Fibroblast of villous mesenchyme (primary cell): ENCODE data around the gene HCRTR1. TPM values are rescaled to one million over a fixed set of nuclear protein-coding genes. Genes with fewer than 3 reads are reported as not detected.
A peak's percentile ranks its signal among the peaks of the same experiment; 100 is the strongest.

ENCODE experiments used
- DNase-seq: peaks from one replicate; pipeline ENCODE4 v3.0.0-alpha.2; 2010; ENCODE audit warnings: low read depth
- H3K4me3 ChIP-seq: 2 replicates; pipeline ENCODE4 v1.5.1; 2011; ENCODE audit warnings: low read depth, mild to moderate bottlenecking, low read length
- total RNA-seq: library from RNA; depleted of rRNA; stranded (reverse); fragments of >200 nt; gene quantifications from 2 replicates; pipeline ENCODE4 v1.2.3, GENCODE V29; 2012
- TF ChIP-seq, protein P1 (sequence below): IDR thresholded peaks from 2 replicates; pipeline ENCODE4 v1.5.1; 2012; ENCODE audit warnings: low read depth, mild to moderate bottlenecking, low read length; ENCODE audit not compliant: insufficient read depth

HCRTR1 gene
- total RNA-seq, 1 donor: under 0.01 TPM

DNA sequence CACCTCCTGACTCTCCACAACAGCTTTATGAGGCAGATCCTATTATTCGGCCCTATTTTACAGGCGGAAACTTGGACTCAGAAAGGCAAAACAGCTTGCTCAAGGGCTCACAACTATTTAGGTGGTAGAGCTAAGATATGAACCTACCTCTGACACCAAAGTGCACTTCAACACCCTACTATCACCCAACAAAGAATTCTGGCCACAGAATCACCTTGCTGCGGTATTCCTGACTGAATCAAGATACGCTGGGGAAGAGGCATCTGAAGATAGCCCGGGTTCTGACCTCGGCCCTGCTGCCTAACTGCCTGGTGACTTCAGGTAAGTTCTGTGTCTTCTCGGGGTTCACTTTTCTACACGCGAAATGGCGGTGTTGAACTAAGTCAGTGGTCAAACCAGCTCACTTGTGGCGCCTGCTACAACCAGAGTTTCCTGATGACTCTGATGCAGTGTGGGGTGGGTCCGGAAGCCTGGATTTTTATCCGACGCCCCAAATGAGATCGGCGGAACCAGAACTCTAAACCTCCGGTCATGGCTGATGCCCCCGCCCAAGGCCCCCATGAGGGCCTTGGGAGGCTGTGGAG lies 26.6 kb downstream of the HCRTR1 start:
- DNase-seq: no peak
- TF ChIP-seq, protein P1, sequence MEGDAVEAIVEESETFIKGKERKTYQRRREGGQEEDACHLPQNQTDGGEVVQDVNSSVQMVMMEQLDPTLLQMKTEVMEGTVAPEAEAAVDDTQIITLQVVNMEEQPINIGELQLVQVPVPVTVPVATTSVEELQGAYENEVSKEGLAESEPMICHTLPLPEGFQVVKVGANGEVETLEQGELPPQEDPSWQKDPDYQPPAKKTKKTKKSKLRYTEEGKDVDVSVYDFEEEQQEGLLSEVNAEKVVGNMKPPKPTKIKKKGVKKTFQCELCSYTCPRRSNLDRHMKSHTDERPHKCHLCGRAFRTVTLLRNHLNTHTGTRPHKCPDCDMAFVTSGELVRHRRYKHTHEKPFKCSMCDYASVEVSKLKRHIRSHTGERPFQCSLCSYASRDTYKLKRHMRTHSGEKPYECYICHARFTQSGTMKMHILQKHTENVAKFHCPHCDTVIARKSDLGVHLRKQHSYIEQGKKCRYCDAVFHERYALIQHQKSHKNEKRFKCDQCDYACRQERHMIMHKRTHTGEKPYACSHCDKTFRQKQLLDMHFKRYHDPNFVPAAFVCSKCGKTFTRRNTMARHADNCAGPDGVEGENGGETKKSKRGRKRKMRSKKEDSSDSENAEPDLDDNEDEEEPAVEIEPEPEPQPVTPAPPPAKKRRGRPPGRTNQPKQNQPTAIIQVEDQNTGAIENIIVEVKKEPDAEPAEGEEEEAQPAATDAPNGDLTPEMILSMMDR: no peak
- H3K4me3 ChIP-seq: peak overlapping the region; percentile 85

DNA sequence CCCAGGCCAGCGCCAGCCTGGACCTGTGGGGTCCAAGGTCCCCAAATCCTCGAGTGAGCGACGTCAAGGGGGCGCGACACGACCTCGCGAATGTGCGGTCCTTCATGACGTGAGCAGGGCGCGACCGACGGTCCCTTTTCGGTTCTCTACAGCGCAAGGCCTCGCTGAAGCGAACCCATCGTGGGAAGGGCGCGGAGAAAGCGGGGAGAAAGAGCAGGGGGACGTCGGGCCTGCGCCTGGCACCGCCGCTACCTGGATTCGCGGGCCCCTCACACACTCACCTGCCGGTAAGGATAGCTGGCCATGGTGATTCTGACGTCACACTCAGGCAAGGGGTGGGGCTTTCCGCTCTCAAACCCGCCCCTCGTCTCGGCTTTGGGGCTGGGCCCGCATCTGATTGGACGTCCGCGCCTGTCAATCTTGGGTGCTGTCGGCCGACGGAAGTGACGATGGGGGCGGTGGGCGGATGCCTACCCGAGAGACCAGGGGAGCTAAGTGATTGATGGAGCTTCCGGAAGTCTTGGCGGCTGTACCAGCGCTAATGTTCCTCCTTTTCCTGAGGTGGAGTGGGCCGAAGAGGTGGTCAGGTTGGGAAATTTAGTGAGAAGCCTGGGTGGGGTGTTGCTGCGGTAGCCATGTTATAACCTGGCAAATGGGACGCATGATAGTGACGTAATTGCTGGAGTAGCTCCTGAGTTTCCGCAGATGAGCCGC lies 27.2 kb downstream of the HCRTR1 start, which contains the start of gene PEF1:
Gene PEF1 (minus strand): TSS at position 317 of the 714 bp plus-strand sequence. CDS start 12 bp downstream, at position 305.
- TF ChIP-seq, protein P1: no peak
- DNase-seq: peak; percentile 99
- H3K4me3 ChIP-seq: peak within 1 kb of the TSS; percentile 85

DNA sequence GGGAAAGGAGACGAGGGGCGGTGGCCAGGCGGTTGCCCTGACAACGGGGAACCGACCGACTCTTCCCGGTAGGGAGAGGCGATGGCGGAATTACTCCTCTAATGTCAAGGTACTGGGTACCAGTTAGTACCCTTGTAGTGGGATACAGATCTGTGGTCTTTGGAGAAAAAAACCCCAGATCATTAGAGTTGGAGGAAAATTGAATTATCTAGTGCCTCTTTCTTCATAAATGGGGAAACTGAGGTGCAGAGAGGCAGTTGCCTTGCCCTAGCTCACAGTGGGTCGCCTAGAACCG lies 27.7 kb downstream of the HCRTR1 start:
- no peak for DNase-seq
- TF ChIP-seq, protein P1: no peak
- H3K4me3 ChIP-seq: peak overlapping the region; percentile 85

DNA sequence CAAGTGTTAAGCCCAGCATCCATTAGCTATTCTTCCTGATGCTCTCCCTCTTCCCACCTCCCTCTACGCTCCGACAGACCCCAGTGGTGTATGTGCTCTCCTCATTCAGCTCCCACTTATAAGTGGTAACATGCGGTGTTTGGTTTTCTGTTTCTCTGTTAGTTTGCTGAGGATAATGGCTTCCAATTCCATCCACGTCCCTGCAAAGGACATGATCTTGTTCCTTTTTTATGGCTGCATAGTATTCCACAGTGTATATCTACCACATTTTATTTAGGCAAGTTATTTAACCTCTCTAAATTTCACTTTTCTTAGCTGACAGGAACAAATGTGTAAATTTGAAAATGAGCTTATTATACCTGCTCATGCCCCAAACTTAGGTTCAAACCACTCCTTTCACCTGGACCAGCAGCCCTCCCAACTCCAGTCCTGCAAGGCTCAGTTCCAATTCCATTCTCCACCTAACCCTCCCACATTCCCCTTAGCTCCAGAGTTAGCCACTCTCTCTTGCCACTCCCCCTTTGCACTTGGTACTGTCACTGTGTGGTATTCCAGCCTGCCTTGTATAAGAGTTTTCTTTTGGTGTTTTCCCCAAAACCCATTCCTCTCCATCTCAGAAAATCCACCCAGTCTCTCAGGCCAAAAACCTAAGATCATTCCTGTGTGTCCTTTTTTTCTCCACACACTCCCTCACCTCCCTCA lies 28.9 kb downstream of the HCRTR1 start:
- TF ChIP-seq, protein P1: no peak
- no peak for DNase-seq
- H3K4me3 ChIP-seq: no peak overlapping the region

DNA sequence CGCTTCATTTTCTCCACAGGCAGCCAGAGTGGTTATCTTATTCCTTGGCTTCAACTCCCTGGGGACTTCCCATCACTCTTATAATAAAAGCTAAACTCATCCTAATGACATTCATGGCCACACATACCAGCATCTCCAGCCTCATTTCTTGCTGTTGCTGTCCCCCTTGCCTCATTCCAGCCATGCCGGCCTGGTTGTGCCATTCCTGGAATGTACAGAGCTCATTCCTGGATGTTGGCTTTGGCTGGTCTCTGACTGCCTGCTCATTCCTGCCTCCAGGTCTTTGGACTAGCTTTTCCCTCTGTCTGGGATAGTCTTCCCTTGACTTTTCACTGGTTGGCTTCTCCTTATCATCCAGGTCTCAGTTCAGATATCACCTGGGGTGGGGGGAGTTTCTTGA lies 29.6 kb downstream of the HCRTR1 start:
- TF ChIP-seq, protein P1: no peak
- no peak for DNase-seq

DNA sequence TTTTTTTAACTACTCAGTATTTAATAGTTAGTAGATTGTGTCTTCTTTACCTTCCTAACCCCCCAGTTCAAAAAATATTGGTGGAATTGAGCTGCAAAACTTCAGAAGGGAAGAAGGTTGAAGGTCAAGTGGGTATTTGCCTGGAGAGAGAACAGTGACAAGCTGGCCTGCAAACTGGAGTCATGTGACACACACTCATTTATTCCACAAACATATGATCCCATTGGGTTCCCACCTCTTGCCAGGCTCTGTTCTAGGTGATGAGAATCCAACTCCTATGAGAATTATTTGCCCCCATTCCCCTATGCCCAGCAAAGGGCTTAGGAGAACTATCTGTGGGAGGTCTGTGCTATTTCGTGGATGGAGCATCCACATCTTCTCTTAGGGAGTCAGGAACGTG lies 30.7 kb downstream of the HCRTR1 start:
- no peak overlapping the region for H3K4me3 ChIP-seq
- TF ChIP-seq, protein P1: no peak
- no peak for DNase-seq

More for the DNA sequence above, 29.6 kb downstream of the HCRTR1 start:
- H3K4me3 ChIP-seq: no peak overlapping the region
